Endothelial cell of umbilical vein (primary cell): ENCODE results near the gene PIGT. TPM values are rescaled to one million over a fixed set of nuclear protein-coding genes. Genes with fewer than 3 reads are reported as not detected.

Experiments
- BruUV-seq: library from RNA; stranded (reverse); fragments of 400-500 nt; replicated peaks from 2 replicates; lab custom pipeline; 2021; lab: Mats Ljungman, UMichigan
- CTCF ChIA-PET: fragments of 300-600, 350-600 bp; sonication (Branson Sonifier 250); formaldehyde crosslinking; loops from one replicate; lab custom pipeline; 2021; ENCODE audit warnings: antibody characterized with exemption, inconsistent platforms; lab: Charles Lee
- POLR2A ChIA-PET: fragments of 300-600, 350-600 bp; sonication (Branson Sonifier 250); formaldehyde crosslinking; loops from one replicate; lab custom pipeline; 2021; ENCODE audit warnings: antibody characterized with exemption, inconsistent platforms; lab: Charles Lee
- DNase-seq: peaks from one replicate; pipeline ENCODE4 v3.0.0-alpha.2; 2011; ENCODE audit warnings: low read depth, low spot score
- FAIRE-seq: peaks from 2 replicates; lab custom pipeline; 2011; peaks lifted over from hg19 to GRCh38; lab: Jason Lieb, UNC
- H2AFZ ChIP-seq: 2 replicates; pipeline ENCODE4 v1.6.0; 2012; ENCODE audit warnings: low read depth, low read length, control low read depth, inconsistent platforms
- H3K27ac ChIP-seq: 2 replicates; pipeline ENCODE4 v1.5.1; 2011; ENCODE audit warnings: low read depth, mild to moderate bottlenecking, control low read depth, low read length, moderate library complexity; ENCODE audit not compliant: insufficient read depth
- H3K27me3 ChIP-seq, 2 experiments: 2 replicates each; pipeline versions ENCODE4 v1.6.0 to v1.6.1; 2011; ENCODE audit warnings: low read length in 2 of 2, mixed read lengths in 1 of 2; ENCODE audit not compliant: control insufficient read depth in 2 of 2, insufficient read depth in 2 of 2
- H3K36me3 ChIP-seq, 2 experiments: 2 replicates in 1 of 2; 3 replicates in 1 of 2; pipeline ENCODE4 v1.5.1; 2011; ENCODE audit warnings: low read length in 2 of 2, mild to moderate bottlenecking in 1 of 2, moderate library complexity in 1 of 2; ENCODE audit not compliant: control insufficient read depth in 2 of 2, insufficient read depth in 2 of 2; ENCODE audit errors: extremely low read depth in 1 of 2
- H3K4me1 ChIP-seq: 3 replicates; pipeline ENCODE4 v1.5.1; 2011; ENCODE audit warnings: mild to moderate bottlenecking, low read length; ENCODE audit not compliant: control insufficient read depth, insufficient read depth; ENCODE audit errors: extremely low read depth
- H3K4me2 ChIP-seq: 2 replicates; pipeline ENCODE4 v1.6.1; 2011; ENCODE audit warnings: low read length, control low read depth, mixed read lengths; ENCODE audit not compliant: insufficient read depth
- H3K4me3 ChIP-seq, 3 experiments: fragments of 200-600 bp in 1 of 3; sonication (generic), shearing (Covaris generic) in 1 of 3; replicated peaks in 1 of 3; 2 replicates each; pipeline ENCODE4 v1.5.1; 2011 to 2016; ENCODE audit warnings: control low read depth in 3 of 3, low read length in 3 of 3, mild to moderate bottlenecking in 2 of 3, inconsistent platforms in 1 of 3, low read depth in 1 of 3, moderate library complexity in 1 of 3; ENCODE audit not compliant: insufficient read depth in 1 of 3
- H3K79me2 ChIP-seq: 2 replicates; pipeline ENCODE4 v1.6.0; 2012; ENCODE audit warnings: low read length, inconsistent platforms; ENCODE audit not compliant: control insufficient read depth, insufficient read depth
- H3K9ac ChIP-seq: replicated peaks from 2 replicates; pipeline ENCODE3; 2011; ENCODE audit warnings: low read length, control low read depth; ENCODE audit not compliant: insufficient read depth; ENCODE audit errors: extremely low read depth
- H3K9me1 ChIP-seq: replicated peaks from 3 replicates; pipeline ENCODE4 v1.6.0; 2011; ENCODE audit warnings: mild to moderate bottlenecking, low read length; ENCODE audit not compliant: control insufficient read depth, insufficient read depth; ENCODE audit errors: extremely low read depth
- H3K9me3 ChIP-seq: replicated peaks from 2 replicates; pipeline ENCODE4 v1.5.1; 2012; ENCODE audit warnings: low read length, inconsistent platforms; ENCODE audit not compliant: control insufficient read depth, insufficient read depth
- H4K20me1 ChIP-seq: replicated peaks from 2 replicates; pipeline ENCODE3; 2011; ENCODE audit warnings: mild to moderate bottlenecking, low read length; ENCODE audit not compliant: control insufficient read depth, insufficient read depth; ENCODE audit errors: extremely low read depth
- EZH2 ChIP-seq: IDR thresholded peaks from 2 replicates; pipeline ENCODE4 v1.6.1; 2012; ENCODE audit warnings: borderline replicate concordance, low read depth, mild to moderate bottlenecking, moderate library complexity, low read length, inconsistent platforms; ENCODE audit not compliant: severe bottlenecking
- FOS ChIP-seq: IDR thresholded peaks from 2 replicates; pipeline ENCODE4 v1.6.1; 2011; ENCODE audit warnings: mild to moderate bottlenecking, low read length, moderate library complexity, borderline replicate concordance; ENCODE audit not compliant: insufficient read depth
- GATA2 ChIP-seq: IDR thresholded peaks from 2 replicates; pipeline ENCODE4 v1.7.0; 2011; ENCODE audit warnings: low read depth, mild to moderate bottlenecking, moderate library complexity, mixed read lengths, low read length; ENCODE audit not compliant: insufficient read length, insufficient read depth
- JUN ChIP-seq: IDR thresholded peaks from 2 replicates; pipeline ENCODE4 v1.6.1; 2011; ENCODE audit warnings: borderline replicate concordance, low read depth; ENCODE audit not compliant: insufficient read length, insufficient read depth
- MYC ChIP-seq: IDR thresholded peaks from one replicate; pipeline ENCODE4 v1.6.1; 2011; ENCODE audit warnings: mild to moderate bottlenecking, low read depth, low read length
- POLR2A ChIP-seq: IDR thresholded peaks from 2 replicates; pipeline ENCODE4 v1.6.1; 2012; ENCODE audit warnings: low read depth, mild to moderate bottlenecking, control low read depth, low read length
- POLR2AphosphoS5 ChIP-seq: IDR thresholded peaks from 2 replicates; pipeline ENCODE4 v1.6.1; 2012; ENCODE audit warnings: low read depth, mild to moderate bottlenecking, control low read depth, low read length, moderate library complexity; ENCODE audit not compliant: insufficient read depth
- dilution Hi-C: fragments of 300-500 bp; cut with MboI; formaldehyde crosslinking; loops from one replicate; pipeline ENCODE4 v1.15.0; 2019; ENCODE audit warnings: low sequenced_read_pairs; ENCODE audit not compliant: extremely low pct_ligation_motif_present
- intact Hi-C: fragments of 100-400 bp; cut with micrococcal nuclease; formaldehyde crosslinking; loops from one replicate; pipeline ENCODE4 v1.10.0; 2022
- polyA plus RNA-seq, 4 experiments: library from polyadenylated mRNA; depleted of rRNA in 3 of 4; stranded (reverse) in 3 of 4; unstranded in 1 of 4; fragments of >200 nt; gene quantifications; 2 replicates each; pipeline versions ENCODE4 v1.2.1 to v1.2.3, GENCODE V29; 2011 to 2012; ENCODE audit warnings: missing spikeins in 1 of 4
- total RNA-seq: library from RNA; stranded (reverse); gene quantifications from 2 replicates; pipeline ENCODE4 v1.2.3, GENCODE V29; 2021
- TF ChIP-seq, protein P1 (sequence below): IDR thresholded peaks from 2 replicates; pipeline ENCODE4 v1.6.1; 2011; ENCODE audit not compliant: insufficient read depth, insufficient read length
- TF ChIP-seq, protein P2 (sequence below), 2 donors: IDR thresholded peaks; 1 replicate in 1 of 2; 2 replicates in 1 of 2; pipeline ENCODE4 v1.5.1; 2011; ENCODE audit warnings: low read length in 2 of 2, mild to moderate bottlenecking in 2 of 2, moderate library complexity in 2 of 2, control low read depth in 1 of 2, inconsistent platforms in 1 of 2, low read depth in 1 of 2; ENCODE audit not compliant: insufficient read depth in 1 of 2; ENCODE audit errors: extremely low read depth in 1 of 2

PIGT gene
- total and polyA plus RNA-seq, 2 donors (not counting 3 experiments of a cell fraction or from before 2014, with no cell fraction given) = 96.8 to 143 TPM

DNA sequence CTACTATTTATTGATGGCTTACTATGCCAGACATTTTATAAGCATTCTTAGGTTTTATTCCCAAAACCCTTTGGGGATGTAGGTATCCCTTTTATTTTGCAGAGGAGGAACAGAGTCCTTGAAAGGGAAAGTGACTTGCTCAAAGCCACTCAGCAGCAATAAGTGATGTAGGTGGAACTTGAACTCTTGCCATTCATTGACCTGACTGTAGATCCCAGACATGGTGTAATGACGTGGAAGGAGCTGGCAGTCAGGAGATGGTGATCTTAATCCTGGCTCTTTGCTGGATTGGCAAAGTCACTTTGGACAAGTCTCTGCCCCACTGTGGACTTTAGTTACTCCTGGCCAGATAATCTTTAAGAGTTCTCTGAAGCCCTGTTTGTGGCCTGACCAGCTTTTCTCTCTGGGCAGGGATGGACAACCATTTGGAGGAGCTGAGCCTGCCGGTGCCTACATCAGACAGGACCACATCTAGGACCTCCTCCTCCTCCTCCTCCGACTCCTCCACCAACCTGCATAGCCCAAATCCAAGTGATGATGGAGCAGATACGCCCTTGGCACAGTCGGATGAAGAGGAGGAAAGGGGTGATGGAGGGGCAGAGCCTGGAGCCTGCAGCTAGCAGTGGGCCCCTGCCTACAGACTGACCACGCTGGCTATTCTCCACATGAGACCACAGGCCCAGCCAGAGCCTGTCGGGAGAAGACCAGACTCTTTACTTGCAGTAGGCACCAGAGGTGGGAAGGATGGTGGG, 6.2 kb upstream of the PIGT start:
- Histone ChIP-seq H3K27me3 (peaks cover under 1 to 4% of the 10 kb centered on the region in 2 experiments), H3K4me3 (no peak overlapping the region), H3K9me3 (no peaks in the 10 kb centered on the region), H3K4me2 (no peak overlapping the region), H3K27ac (no peak overlapping the region), H3K4me1 (peaks cover 3% of the 10 kb centered on the region), H4K20me1 (no peaks in the 10 kb centered on the region), H3K9me1 (no peaks in the 10 kb centered on the region), H3K79me2 (no peaks in the 10 kb centered on the region), H3K9ac (no peak overlapping the region), H2AFZ (no peak overlapping the region), H3K36me3 (peaks cover 0 to 3% of the 10 kb centered on the region in 2 experiments)
- TF ChIP-seq MYC (no peak), POLR2A (no peak), FOS (no peak), POLR2AphosphoS5 (no peak), JUN (no peak), EZH2 (no peak), GATA2 (no peak)
- TF ChIP-seq, protein P1, sequence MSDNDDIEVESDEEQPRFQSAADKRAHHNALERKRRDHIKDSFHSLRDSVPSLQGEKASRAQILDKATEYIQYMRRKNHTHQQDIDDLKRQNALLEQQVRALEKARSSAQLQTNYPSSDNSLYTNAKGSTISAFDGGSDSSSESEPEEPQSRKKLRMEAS = no peak
- TF ChIP-seq, protein P2, sequence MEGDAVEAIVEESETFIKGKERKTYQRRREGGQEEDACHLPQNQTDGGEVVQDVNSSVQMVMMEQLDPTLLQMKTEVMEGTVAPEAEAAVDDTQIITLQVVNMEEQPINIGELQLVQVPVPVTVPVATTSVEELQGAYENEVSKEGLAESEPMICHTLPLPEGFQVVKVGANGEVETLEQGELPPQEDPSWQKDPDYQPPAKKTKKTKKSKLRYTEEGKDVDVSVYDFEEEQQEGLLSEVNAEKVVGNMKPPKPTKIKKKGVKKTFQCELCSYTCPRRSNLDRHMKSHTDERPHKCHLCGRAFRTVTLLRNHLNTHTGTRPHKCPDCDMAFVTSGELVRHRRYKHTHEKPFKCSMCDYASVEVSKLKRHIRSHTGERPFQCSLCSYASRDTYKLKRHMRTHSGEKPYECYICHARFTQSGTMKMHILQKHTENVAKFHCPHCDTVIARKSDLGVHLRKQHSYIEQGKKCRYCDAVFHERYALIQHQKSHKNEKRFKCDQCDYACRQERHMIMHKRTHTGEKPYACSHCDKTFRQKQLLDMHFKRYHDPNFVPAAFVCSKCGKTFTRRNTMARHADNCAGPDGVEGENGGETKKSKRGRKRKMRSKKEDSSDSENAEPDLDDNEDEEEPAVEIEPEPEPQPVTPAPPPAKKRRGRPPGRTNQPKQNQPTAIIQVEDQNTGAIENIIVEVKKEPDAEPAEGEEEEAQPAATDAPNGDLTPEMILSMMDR (IDR thresholded peaks at IDR 0.05; ENCODE audit: extremely low read depth in 1 of 2, insufficient read depth in 1 of 2, low read depth in 1 of 2, low read length in 2 of 2) = no peak
- CTCF ChIA-PET = interaction anchor here (1.2 kb wide), 1 partner anchor 10 kb away, joined by 3 read pairs; no protein-coding TSS in a partner anchor
- FAIRE-seq (no peak), DNase-seq (no peak)
- intact Hi-C loops = no loop called here
- dilution Hi-C loops = no loop called here
- BruUV-seq = no TSS peak
- POLR2A ChIA-PET = no interaction called here
